A172 (cell line): ENCODE data around the gene E2F8. TPM values are rescaled to one million over a fixed set of nuclear protein-coding genes. Genes with fewer than 3 reads are reported as not detected.

ENCODE experiments used
- DNase-seq: peaks from one replicate; pipeline ENCODE4 v3.0.0-alpha.2; 2015; ENCODE audit warnings: low spot score
- total RNA-seq: library from RNA; depleted of rRNA; stranded (reverse); fragments of >200 nt; shearing (Covaris generic); gene quantifications from 2 replicates; pipeline ENCODE4 v1.2.3, GENCODE V29; 2014

The E2F8 gene
- total RNA-seq, 1 experiment from 2014 or later = 8.2 TPM

DNA sequence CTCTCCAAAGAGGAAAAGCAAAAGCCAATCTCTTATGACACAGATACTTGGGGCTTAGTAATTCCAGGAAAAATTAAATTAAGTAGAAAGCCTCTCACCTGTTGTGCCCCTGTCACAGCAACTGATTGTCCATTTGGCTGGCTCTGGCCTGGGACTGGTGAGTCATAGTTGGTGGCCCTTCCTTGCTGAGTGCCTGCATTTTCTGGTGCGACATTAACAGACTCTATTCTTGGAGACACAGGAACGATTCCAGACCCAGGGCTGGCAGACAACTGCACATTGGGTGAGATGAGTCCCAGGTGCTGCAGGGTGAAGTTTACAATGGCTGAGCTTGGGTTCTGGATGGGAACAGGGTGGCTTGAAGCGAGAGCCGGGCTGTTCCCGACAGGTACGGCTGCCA, 15.6 kb downstream of the E2F8 start:
- no peak for DNase-seq

DNA sequence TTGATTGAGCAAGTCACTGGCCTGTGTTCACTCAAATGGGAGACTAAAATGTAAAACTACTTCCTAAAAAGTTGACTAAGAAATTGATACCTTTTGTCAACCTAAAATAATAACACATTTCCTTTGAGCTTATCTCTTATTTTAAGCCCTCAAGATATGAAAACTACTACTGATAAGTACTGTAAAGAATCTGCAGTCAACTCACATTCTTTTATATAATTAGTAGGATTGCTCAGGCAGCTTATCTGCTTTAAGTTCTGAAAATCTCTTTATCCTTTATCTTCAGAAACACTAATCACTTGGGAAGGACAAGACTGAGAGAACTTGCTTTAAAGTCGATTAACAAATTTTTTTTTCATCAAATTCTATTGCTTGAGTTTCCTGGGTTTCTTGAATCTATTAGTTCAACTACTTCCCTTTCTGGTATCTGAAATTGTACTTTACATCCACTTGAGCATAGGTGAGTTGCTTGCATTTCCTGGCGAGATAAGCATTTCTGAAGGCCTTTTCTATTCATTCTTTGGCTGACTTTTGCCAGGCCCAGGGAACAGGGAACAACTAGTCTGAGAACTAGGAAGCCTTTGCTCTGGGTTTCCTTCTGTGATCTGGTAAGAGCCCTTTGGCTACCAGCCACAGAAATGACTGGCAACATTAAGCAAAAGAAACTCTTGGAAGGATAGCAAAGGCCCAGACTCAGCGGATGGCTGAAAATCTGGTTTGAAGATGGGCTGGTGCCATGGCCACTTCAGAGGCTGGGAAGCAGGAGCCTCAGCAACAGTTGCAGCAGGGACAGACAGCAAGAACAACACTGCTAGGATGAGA, 19.6 kb downstream of the E2F8 start:
- no peak for DNase-seq

DNA sequence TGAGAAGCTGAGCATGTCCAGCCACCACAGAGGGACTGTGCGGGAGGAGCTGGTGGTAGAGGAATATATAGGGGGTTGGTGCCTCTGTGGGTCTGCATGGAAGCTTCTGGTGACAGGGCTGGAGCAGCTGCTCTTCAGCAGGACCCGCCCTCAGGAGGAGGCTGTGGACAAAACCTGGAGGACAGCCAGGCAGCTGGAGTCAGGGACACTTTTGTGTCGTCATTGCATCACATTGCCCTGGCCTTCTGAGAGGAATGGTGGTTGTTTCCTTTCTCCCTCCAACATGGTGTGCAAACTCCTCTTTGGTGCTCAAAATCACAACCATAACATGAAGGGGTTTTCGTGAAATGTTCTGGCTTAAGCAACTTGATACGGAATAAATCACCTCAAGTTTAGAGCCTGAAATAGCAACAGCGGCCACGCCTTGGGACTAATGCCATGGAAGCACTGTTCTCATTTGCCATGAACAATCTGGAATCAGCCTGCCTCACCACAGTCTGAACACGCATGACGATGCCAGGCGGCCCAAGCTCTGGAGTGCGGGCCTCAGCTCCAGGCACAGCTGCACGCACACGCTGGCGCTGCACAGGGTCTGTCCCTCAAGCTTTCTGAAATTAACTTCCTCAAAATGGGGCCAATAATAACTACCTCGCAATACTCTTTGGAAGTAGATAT, 21.8 kb downstream of the E2F8 start:
- no peak for DNase-seq

DNA sequence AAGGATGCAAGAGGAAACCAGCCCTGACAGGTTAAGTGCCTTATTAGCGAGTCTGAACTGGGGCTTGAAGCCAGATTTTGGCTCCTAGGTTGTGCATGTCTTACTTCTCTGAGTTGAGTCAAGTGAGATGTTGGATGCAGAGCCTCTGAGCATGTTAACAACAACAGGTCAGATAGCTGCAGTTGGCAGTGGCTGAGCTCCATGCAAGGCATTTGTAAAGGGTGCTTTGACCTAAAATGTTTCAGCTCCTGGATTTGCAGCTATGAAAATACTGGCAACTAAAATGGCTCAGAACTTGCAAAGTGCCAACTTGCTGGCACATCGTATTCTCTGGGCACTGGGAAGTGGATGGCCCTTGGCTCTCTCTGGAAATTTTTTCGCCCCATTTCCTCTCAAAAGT, 22.5 kb downstream of the E2F8 start:
- DNase-seq = no peak

DNA sequence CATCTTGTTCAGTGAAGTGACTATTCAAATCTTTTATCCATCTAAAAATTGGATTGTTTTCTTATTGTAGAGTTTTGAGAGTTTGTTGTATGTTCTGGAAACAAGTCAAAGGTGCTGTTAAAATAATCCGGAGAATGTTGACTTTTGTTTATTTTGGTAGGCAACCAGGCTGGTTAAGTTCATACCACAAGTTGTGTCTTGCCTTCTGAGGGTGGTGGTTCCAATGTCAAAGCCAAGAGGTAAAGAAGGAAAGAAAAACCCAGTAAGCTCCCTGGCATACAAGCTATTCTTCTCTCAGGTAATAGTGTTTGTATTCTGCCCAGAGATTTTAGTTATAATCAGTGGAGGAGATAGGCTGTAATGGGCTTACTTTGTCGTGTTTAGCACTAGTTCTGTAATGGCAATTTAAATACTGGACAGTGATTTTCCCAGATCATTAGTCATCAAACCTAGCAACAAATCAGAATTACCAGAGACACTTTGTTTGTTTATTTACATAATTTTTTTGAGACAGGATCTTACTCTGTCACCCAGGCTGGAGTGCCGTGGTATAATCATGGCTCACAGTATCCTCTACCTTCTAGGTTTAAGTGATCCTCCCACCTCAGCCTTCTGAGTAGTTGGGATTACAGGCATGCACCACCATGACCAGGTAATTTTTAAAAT, 23.9 kb downstream of the E2F8 start:
- DNase-seq = no peak

DNA sequence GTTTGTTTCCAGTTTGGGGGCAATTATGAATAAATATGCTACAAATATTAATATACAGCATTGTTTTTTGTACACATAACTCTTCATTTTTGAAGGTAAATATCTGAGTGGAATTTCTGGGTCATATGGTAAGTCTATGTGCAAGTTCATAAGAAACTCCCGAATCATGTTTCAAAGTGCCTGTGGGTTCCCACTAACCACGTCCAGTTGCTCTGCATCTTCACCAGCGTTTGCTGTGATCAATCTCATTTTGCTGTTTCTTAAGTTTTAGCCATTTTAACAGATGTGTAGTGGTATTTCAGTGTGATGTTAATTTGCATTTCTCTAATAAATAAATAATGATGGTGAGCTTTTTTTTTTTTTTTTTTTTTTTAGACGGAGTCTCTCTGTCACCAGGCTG, 24.7 kb downstream of the E2F8 start:
- no peak for DNase-seq

DNA sequence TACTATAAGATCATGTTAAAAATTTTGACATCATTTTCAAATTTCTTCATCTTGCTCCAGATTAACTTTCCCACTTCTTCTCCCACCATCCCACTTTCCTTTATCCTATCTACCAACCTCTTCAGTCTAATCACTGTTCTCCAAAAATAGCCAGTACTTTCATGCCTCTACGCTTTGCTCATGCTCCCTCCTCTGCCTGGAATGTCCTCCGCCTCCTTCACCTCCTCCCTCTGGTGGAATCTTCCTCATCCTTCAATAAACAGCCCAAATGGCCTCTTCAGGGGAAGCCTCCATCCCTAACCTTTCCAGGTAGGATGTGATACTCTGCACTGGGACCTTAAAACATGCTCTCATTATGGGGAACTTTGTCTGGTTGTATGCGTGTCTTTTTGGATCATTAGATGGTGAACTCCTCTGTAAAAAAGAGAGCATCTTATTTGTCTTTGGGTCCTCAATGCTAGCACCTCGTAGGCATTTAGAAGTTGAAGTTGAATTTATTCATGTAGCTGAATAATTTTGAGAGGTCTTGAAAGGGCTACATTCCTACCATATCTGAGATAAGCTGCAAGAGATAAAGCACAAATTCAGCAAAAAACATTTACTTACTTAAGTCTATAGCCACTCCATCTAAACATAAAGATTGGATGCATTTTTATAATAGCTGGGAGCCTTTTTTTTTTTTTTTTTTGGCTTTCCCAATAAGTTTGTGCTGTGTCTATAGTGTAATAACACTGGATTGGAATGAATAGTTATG, 31.0 kb downstream of the E2F8 start:
- DNase-seq = no peak

DNA sequence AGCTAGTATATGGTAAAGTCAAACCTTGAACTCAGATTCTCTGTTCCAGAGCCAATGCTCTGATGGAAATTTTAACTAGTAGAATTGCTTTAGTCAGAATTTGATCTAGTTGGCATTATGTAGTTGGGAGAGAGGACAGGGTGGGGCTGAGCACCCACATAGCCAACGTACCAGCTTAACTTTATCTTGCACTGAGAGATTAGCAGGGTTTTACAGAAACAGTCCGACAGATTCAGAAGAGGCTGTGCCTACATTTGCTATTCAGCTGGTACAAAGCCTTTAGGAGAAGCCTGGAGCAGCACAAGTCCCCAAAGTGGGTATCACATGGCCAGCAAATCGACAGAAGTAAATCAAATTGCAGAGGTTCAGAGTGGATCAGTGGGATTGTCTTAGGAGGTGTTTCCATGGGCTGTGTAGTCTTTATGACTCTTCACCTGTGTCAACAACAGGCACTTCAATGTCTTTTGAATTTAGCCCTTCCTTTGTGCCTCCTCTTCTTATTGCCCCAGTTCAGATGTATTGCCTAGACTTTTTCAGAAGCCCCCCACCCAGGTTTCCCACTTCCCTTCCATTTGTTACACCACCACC, 31.7 kb downstream of the E2F8 start:
- no peak for DNase-seq

DNA sequence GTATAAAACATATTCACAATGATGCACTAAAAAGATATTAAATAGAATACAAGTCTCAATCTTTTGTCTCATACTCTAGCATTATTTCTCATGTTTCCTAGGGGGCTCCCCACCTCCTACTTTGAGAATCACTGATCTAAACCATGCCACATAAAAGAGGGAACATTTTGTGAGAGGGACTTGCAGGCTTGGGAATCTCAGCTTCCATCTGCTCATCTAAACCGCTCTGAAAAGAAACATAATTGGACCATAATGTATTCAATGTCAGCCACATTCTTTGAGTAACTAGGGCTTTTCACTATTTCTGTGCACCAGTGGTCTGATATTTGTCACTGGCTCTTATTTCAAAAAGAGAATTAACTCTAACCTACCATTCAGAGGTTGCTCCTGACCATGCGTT, 32.6 kb downstream of the E2F8 start:
- no peak for DNase-seq

DNA sequence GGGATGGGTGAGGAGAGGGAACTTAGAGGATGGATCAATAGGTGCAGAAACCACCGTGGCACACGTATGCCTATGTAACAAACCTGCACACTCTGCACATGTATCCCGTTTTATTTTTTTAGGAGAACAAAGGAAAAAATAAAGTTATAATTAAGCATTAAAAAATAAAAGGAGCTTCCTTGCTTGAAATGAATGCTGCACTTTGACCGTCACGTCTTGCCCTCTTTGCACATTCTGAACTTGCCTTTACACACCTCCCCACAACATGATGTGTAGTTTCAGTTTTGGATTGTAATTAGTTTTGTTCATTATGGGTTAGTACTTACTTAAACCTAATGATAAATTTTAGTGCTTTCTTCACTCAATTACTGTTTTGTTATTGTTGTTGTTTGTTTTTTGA, 35.9 kb downstream of the E2F8 start:
- DNase-seq = no peak

DNA sequence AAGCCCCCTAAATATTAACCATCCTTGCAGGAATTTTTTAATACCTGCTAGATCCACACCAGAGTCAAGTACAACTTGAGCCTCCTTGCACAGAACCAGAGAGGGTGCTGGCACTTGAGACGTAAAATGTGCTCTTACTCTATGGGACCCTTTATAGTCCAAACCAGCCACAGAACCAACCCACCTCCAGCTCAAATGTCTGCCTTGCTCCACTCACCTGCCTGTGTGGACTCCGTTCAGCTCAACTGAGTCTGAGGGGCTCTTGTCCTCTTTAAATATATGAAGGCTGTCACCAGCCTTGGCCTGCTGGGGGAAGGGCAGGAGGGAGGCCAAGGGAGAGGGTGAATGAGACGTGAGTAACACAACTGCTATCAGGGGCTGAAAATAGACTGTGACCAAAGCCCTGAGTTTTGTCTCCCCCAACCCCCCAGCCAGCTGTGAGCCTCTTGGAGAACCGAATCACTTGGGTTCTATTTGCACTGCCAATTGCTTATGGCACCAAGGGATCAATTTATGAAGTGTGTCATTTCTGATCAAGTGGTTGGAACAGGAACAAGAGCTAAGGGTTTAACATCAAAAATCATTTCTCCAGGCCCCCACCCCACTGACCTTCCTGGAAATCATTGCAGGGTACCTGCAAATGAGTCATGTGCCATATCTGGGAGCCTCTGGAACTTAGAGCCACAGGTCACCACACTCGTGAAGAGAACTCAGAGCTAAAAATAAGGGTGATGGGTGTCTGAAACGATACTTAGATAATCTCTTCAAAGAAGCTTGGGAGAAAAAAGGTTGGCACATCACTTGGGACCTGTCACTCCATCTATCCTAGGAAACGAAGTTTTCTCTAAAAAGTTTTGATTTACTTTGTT, 38.8 kb downstream of the E2F8 start, which contains the start of gene CSRP3:
Gene CSRP3 (minus strand): TSS at position 247 of the 869 bp plus-strand sequence. CDS start 9,535 bp downstream, outside the sequence.
- DNase-seq = peak; percentile 35

DNA sequence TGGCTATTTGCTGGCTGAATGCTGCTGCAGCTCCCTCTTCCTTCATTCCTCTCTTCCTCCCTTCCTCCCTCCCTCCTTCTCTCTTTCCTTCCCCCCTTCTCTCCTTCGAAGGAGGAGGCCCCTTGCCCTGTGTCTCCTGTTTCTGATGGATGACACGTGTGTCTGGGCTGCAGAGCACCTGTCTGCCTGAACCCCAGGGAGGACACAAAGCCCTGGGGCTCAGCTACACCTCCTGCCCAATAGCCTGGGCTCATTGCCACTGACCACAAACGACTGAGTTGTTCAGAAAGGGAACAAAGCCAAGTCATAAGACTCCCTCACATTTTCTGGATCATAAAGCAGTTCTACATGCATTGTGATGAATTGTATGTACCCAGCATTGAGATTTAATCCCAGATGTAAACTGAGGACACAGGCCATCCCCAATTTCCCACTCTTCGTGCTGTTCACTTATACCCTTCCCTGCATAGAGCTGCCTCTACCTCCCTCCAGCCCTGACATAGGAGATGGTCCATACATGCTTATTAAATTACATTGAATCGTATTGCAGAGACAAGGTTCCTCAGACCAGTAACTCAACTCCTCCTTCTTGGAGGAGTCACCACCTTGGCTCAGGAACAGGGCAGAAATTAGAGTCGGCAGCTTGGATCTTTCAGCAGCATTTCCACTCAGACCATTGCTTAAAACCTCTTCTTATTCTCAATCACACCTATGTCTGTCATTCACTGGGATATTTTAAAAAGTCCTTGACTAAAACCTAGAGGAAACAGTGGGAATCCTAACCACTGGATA, 40.1 kb downstream of the E2F8 start:
- peak; percentile 82 for DNase-seq

DNA sequence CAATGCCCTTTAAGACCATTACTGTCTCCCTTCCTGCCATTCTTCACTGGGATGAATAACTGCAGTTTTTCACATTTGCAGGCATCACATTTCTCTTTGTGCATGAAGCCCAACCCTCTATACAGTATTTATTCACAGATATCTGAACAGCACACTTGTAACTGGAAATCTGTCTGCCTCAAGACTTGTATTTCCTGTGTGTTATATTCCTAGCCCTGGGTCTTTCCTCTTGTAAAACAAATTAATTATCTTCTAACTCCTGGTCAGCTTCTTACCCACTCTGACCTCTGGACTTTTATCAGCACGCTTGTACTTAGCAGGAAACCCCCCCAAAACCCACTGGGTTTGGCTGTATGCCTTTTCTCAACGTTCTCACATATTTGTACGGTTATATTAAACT, 41.0 kb downstream of the E2F8 start:
- no peak for DNase-seq

DNA sequence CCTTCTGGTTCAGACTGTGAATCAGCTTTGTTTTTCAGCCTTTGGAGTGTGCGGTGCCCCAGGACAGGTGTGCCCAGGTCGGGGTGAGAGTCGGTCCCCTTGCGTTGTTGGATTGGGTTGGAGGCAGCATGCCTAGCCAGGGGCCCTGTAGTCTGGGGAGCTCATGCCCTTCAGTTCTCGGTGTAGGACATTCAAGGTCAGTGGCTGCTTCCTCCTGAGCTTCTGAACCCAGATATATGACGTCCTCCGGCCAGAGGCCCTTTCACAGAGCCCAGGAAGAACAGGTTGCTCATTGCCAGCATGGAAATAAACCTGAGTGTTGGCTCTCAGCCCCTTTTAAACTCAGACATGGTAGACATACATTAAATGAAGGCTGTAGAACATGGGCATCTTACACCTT, 41.7 kb downstream of the E2F8 start:
- no peak for DNase-seq

DNA sequence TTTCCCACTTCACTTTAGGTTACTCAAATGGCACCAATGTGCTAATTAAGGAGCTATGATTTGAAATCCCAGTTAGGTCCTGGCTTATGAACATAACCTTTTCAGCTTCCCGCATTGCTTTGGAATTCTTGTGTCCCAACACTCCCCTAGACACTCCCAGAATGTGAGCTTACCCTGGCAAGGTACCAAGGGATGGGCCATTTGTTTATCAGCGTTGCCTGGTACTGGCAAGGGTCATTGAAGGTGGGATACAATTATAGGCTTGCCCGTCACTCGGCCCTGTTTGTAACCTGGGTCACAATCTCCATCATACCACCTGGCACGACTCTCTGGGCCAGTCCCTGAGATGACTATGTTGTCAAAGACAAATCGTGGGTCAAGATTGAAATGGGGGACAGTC, 44.3 kb downstream of the E2F8 start:
- DNase-seq = no peak

DNA sequence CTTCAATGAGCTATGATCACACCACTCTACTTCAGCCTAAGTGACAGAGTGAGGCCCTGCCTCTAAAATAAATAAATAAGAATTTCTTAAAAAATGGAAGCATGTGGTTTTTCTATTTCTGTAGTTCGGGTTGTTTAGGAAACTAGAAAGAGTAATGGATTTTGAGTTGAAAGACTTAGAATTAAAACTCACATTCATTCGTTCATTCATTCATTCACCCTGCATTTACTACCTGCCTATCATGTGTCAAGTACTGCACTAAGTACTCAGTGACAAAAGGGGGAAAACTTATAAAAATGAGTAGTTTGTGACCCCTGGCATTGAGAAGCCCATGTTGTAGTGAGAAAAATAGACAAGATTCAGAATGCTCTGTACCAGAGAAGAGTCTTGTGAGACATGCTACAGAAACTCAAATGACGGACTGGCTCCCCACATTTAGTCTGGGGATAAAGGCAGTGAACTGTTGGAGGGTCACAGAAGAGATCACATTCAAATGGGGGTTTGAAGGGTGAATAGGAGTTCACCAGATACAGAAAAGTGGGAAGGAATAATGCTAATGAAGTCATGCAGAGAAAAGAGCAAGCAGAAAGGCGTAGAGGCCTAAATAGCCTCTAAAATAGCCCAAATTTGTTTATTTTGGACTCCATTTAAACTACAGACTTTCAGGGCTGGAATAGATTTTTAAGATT, 46.0 kb downstream of the E2F8 start:
- DNase-seq = no peak

DNA sequence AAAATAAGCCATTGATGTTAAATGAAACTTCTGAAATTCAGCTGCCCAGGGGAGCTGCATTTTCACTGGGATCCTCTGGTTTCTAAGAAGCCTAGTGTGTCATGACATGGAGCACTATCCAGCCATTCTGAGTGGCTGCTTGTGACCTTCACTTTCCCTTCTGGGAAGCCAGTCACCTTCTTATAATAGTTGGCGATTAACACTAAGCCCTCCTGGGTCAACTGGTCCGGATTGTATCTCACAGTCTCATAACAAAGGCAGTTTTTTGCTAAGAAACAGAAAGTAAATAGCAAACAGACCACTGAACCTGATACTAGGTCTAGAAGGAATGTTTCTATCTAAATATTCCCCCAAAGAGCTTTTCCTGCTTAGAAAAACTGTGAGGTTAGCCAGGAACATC, 46.8 kb downstream of the E2F8 start:
- no peak for DNase-seq

DNA sequence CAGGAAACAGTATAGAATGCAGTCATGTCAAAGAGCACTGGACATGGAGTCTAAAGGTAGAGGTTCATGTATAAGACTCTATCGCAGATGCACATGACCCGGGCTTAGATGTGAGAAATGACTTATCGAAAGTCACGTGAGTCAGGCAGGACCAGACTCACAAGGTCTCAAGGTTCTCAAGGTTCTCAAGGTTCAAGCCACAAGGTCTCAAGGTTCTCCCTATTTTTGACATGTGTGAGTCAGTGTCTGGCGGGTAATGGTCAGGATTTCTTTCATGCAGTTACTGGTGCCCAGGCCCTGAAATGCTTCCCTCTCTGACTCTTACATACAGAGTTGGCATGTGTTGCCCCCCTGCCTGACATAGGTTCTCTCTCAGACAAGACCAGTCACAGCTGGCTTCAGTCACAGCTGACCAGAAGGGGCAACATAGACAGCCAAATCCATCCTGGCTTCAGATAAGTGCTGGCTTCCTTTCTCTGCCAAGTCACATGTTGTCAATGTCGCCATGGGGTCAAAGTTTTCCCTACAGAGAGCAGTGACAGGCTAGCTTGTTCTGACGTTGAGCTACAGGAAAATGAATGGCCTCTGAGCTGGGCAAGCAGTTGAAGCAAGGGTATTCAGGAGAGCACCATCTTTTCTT, 49.1 kb downstream of the E2F8 start:
- DNase-seq = no peak

DNA sequence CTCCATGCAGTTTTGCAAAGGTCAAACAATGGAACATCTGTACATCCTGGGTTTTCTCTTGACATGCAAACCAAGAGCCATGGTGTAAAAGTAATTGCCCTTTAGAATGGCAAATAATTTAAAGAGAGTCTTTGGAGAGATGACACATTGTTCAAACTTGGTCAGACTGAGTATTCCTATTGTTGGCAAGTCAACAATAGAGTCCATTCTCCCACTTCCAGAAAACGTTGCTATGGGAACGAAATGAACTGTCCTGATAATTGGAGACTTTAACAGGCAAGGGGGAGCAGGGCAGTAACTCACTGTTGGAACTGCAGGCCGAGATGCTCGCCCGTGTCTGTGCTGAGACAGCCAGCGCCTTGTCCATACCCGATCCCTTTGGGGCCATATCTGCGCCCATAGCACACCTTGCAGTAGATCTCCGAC, 52.9 kb downstream of the E2F8 start:
- no peak for DNase-seq
